Measurements from ENCODE around the gene B3GAT3.
"Not testable (repeated sequence)": the region's sequence is repeated elsewhere in the genome, so short reads cannot be mapped to it uniquely, and the experiment has no call there.

The B3GAT3 gene

GRCh38 chr11:62577046-62577714 is 44.6 kb downstream of the B3GAT3 start:
- no peak for DNase-seq

GRCh38 chr11:62575837-62576236 is 45.9 kb downstream of the B3GAT3 start:
- DNase-seq: no peak

- no peak for DNase-seq
These were observed 46.6 kb downstream of the B3GAT3 start for GRCh38 chr11:62575156-62575555.

GRCh38 chr11:62574363-62575071 is 47.3 kb downstream of the B3GAT3 start:
- DNase-seq: no peak

GRCh38 chr11:62573592-62574362 is 48.0 kb downstream of the B3GAT3 start, which contains the start of gene EEF1G:
Gene EEF1G, minus strand, starts transcription at chr11:62573891. Its CDS starts 49 bp downstream, at chr11:62573842.
- peak; percentile 99 for DNase-seq

- peak; percentile 19 for DNase-seq
These were observed 48.7 kb downstream of the B3GAT3 start for GRCh38 chr11:62573006-62573591.

GRCh38 chr11:62572431-62572830 is 49.4 kb downstream of the B3GAT3 start:
- no peak for DNase-seq

- DNase-seq: not testable (repeated sequence)
These were observed 50.3 kb downstream of the B3GAT3 start for GRCh38 chr11:62571493-62571892.

- not testable (repeated sequence) for DNase-seq
These were observed 50.9 kb downstream of the B3GAT3 start for GRCh38 chr11:62570903-62571302.

- no peak for DNase-seq
These were observed 52.2 kb downstream of the B3GAT3 start for GRCh38 chr11:62569611-62570010.

GRCh38 chr11:62567018-62567633 is 54.7 kb downstream of the B3GAT3 start:
- no peak for DNase-seq

- no peak for DNase-seq
These were observed 55.5 kb downstream of the B3GAT3 start for GRCh38 chr11:62566247-62566646.

Measured in midbrain (tissue), 1 donor.